OCI-LY3 (cell line): ENCODE measurements around the gene SPSB3.

Experiments used
- H2AFZ ChIP-seq: fragments of 200-600, 300-600 bp; shearing (Covaris generic); 2 replicates; pipeline ENCODE4 v1.6.0; 2014; ENCODE audit warnings: antibody characterized with exemption, low read depth, low read length
- H3K27ac ChIP-seq: fragments of 200-600, 300-600 bp; sonication (generic); 2 replicates; pipeline ENCODE4 v1.5.1; 2014; ENCODE audit warnings: mild to moderate bottlenecking, low read length, moderate library complexity, mixed read lengths
- H3K27me3 ChIP-seq: fragments of 200-600, 300-600 bp; sonication (generic); 2 replicates; pipeline ENCODE4 v1.6.1; 2014; ENCODE audit warnings: low read depth, low read length, mixed read lengths
- H3K36me3 ChIP-seq: fragments of 200-600, 300-600 bp; sonication (generic); replicated peaks from 2 replicates; pipeline ENCODE3; 2014; ENCODE audit warnings: low read depth, low read length, mixed read lengths
- H3K4me1 ChIP-seq: fragments of 300-600, 200-600 bp; sonication (generic); 2 replicates; pipeline ENCODE4 v1.6.1; 2014; ENCODE audit warnings: low read length, mixed read lengths
- H3K4me2 ChIP-seq: fragments of 200-600, 300-600 bp; sonication (generic); 2 replicates; pipeline ENCODE4 v1.6.1; 2014; ENCODE audit warnings: low read length, mixed read lengths
- H3K4me3 ChIP-seq: fragments of 300-600, 200-600 bp; sonication (generic); 2 replicates; pipeline ENCODE4 v1.5.1; 2014; ENCODE audit warnings: antibody characterized with exemption, mild to moderate bottlenecking, low read length, moderate library complexity
- H3K79me2 ChIP-seq: fragments of 300-600, 200-600 bp; shearing (Covaris generic); 2 replicates; pipeline ENCODE4 v1.6.1; 2014; ENCODE audit warnings: mild to moderate bottlenecking, low read length, mixed read lengths
- H3K9ac ChIP-seq: fragments of 300-600, 200-600 bp; shearing (Covaris generic); 2 replicates; pipeline ENCODE4 v1.6.0; 2014; ENCODE audit warnings: mild to moderate bottlenecking, low read length, moderate library complexity
- H3K9me3 ChIP-seq: fragments of 200-600, 300-600 bp; shearing (Covaris generic); 2 replicates; pipeline ENCODE4 v1.6.1; 2014; ENCODE audit warnings: low read length, mixed read lengths; ENCODE audit not compliant: insufficient read depth
- H4K20me1 ChIP-seq: fragments of 200-600, 300-600 bp; sonication (generic); 2 replicates; pipeline ENCODE4 v1.6.1; 2016; ENCODE audit warnings: low read length, mixed read lengths; ENCODE audit not compliant: insufficient read depth
- EZH2phosphoT487 ChIP-seq: fragments of 200-600 bp; shearing (Covaris generic); IDR thresholded peaks from 2 replicates; pipeline ENCODE4 v1.6.1; 2018; ENCODE audit warnings: antibody characterized with exemption, mixed run types, low read depth
- TF ChIP-seq, protein P1 (sequence below): fragments of 200-600, 300-600 bp; sonication (generic); IDR thresholded peaks from 2 replicates; pipeline ENCODE4 v1.5.1; 2014; ENCODE audit warnings: antibody characterized with exemption, low read length, low read depth

SPSB3 gene

DNA sequence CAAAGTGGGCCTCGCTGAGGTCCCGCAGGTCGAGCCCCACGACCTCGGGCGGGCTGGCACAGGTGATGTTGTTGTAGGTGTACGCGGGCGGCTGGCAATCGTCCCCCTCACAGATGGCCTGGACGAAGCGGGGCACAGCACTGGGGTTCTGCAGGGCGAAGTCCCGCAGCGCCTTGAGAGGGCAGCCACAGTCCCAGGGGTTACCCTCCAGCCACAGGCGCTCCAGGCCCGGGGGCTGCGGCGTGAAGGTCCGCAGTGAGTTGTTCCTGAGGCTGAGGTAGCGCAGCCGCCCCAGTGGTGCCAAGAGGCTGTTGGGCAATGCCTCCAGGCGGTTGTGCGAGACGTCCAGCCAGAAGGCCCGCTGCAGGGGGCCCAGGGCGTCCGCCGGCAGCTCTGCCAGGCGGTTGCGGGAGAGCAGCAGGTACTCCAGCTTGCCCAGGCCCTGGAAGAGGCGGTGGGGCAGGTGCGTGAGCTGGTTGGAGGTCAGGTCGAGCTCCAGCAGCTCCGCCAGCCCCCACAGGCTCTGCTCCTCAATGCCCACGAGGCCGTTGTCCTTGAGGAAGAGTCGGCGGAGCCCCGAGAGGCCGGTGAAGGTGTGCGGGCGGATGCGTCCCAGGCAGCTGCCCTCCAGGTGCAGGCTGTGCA lies 8.4 kb upstream of the SPSB3 start:
- H3K27me3 ChIP-seq: no peaks in the 10 kb centered on the region
- TF ChIP-seq EZH2phosphoT487: no peak
- TF ChIP-seq, protein P1, sequence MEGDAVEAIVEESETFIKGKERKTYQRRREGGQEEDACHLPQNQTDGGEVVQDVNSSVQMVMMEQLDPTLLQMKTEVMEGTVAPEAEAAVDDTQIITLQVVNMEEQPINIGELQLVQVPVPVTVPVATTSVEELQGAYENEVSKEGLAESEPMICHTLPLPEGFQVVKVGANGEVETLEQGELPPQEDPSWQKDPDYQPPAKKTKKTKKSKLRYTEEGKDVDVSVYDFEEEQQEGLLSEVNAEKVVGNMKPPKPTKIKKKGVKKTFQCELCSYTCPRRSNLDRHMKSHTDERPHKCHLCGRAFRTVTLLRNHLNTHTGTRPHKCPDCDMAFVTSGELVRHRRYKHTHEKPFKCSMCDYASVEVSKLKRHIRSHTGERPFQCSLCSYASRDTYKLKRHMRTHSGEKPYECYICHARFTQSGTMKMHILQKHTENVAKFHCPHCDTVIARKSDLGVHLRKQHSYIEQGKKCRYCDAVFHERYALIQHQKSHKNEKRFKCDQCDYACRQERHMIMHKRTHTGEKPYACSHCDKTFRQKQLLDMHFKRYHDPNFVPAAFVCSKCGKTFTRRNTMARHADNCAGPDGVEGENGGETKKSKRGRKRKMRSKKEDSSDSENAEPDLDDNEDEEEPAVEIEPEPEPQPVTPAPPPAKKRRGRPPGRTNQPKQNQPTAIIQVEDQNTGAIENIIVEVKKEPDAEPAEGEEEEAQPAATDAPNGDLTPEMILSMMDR: no peak
- no peak overlapping the region for H3K9ac ChIP-seq
- no peaks in the 10 kb centered on the region for H3K4me1 ChIP-seq
- no peak overlapping the region for H3K4me3 ChIP-seq
- H2AFZ ChIP-seq: no peak overlapping the region
- peaks cover 20% of the 10 kb centered on the region for H3K79me2 ChIP-seq
- no peak overlapping the region for H3K4me2 ChIP-seq
- no peaks in the 10 kb centered on the region for H3K36me3 ChIP-seq
- no peak overlapping the region for H3K27ac ChIP-seq
- H3K9me3 ChIP-seq: no peaks in the 10 kb centered on the region
- no peaks in the 10 kb centered on the region for H4K20me1 ChIP-seq

DNA sequence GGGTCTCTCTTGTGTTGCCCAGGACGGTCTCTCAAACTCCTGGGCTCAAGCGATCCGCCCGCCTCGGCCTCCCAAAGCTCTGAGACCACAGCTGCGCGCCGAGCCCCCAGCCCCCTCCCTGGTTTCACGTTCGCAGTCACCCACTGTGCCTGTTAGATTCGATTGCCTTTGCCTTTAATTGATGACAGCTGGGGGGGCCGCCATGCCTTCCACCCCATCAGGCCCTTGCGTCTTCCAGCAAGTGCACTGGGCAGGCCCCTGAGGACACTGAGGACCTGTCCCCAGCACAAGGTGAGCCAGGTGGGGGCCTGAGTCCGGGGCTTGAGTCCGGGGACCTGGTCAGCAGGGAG lies 7.9 kb upstream of the SPSB3 start:
- H2AFZ ChIP-seq: no peak overlapping the region
- H3K4me3 ChIP-seq: no peak overlapping the region
- H3K9ac ChIP-seq: no peak overlapping the region
- no peaks in the 10 kb centered on the region for H3K36me3 ChIP-seq
- no peak overlapping the region for H3K4me2 ChIP-seq
- H3K9me3 ChIP-seq: no peaks in the 10 kb centered on the region
- no peaks in the 10 kb centered on the region for H3K27me3 ChIP-seq
- peaks cover 25% of the 10 kb centered on the region for H3K79me2 ChIP-seq
- no peak overlapping the region for H3K27ac ChIP-seq
- H3K4me1 ChIP-seq: no peaks in the 10 kb centered on the region
- H4K20me1 ChIP-seq: no peaks in the 10 kb centered on the region
- TF ChIP-seq, protein P1: no peak
- no peak for TF ChIP-seq EZH2phosphoT487

DNA sequence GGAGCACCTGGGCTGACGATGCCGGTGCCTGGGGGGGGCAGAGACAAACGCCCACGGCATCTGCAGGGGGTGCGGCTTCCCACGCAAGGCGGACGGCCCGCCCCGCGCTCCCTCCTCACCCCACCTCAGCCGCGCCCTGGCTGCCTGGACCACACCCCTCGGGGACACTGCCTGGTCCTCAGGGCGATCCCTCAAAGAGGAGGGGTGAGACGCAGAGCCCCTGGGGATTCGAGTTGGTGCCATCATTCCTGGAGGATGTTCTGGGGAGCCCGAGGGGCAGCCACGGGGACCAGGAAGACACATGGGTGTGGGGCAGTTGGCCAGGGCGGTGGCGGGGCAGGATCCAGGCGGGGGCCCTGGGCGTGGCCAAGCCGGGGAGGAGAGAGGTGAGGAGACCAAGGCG lies 7.3 kb upstream of the SPSB3 start:
- Histone ChIP-seq H3K27me3 (no peaks in the 10 kb centered on the region), H3K36me3 (no peaks in the 10 kb centered on the region), H4K20me1 (no peaks in the 10 kb centered on the region), H3K79me2 (peaks cover 31% of the 10 kb centered on the region), H3K9me3 (no peaks in the 10 kb centered on the region), H3K4me1 (no peaks in the 10 kb centered on the region), H3K9ac (no peak overlapping the region), H2AFZ (no peak overlapping the region), H3K27ac (no peak overlapping the region), H3K4me2 (no peak overlapping the region), H3K4me3 (no peak overlapping the region)
- TF ChIP-seq, protein P1: no peak
- no peak for TF ChIP-seq EZH2phosphoT487

DNA sequence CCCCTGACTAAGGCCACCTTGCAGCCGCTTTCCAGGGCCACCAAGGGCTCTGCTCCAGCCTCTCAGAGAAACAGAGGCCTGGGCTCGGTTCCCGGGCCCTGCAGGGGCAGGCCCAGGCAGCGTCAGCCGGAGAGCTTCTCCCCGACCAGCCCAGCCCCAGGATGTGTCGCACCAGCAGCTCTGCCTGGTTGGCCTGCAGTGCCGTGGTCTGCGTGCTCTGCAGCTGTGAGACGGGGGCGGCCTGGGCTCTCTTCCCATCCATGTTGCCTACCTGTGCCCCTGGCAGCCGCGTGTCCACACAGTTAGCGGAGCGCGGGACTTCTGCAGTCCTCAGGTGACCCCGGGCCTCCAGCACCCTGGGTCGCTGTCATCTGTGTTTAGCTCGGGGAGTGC lies 6.3 kb upstream of the SPSB3 start:
- Histone ChIP-seq H3K4me3 (no peak overlapping the region), H3K4me2 (no peak overlapping the region), H3K36me3 (no peaks in the 10 kb centered on the region), H3K27ac (no peak overlapping the region), H3K9me3 (no peaks in the 10 kb centered on the region), H2AFZ (no peak overlapping the region), H3K27me3 (no peaks in the 10 kb centered on the region), H3K9ac (no peak overlapping the region), H3K4me1 (peaks cover 5% of the 10 kb centered on the region; the same call in 1 of the 2 replicates), H3K79me2 (peaks cover 40% of the 10 kb centered on the region), H4K20me1 (no peaks in the 10 kb centered on the region)
- TF ChIP-seq EZH2phosphoT487: no peak
- TF ChIP-seq, protein P1: no peak
